Spinal cord (tissue), 10 donors: ENCODE data around the gene NENF. TPM values are rescaled to one million over a fixed set of nuclear protein-coding genes. Genes with fewer than 3 reads are reported as not detected.

ENCODE experiments used
- DNase-seq, 6 donors: peaks; one replicate each; pipeline versions ENCODE4 v3.0.0 to v3.0.0-alpha.2; 2013 to 2015; ENCODE audit warnings: low spot score in 6 of 6, low read depth in 4 of 6
- H3K27ac ChIP-seq: one replicate; pipeline ENCODE4 v1.5.1; 2013; ENCODE audit warnings: low read depth, low read length, control low read depth
- H3K27me3 ChIP-seq: one replicate; pipeline ENCODE4 v1.6.1; 2013; ENCODE audit warnings: low read length; ENCODE audit not compliant: control insufficient read depth, insufficient read depth
- H3K36me3 ChIP-seq: one replicate; pipeline ENCODE4 v1.6.1; 2013; ENCODE audit warnings: low read length; ENCODE audit not compliant: control insufficient read depth, insufficient read depth
- H3K4me1 ChIP-seq: one replicate; pipeline ENCODE4 v1.6.1; 2013; ENCODE audit warnings: low read length; ENCODE audit not compliant: control insufficient read depth, insufficient read depth
- H3K4me3 ChIP-seq: one replicate; pipeline ENCODE4 v1.5.1; 2013; ENCODE audit warnings: low read depth, low read length, control low read depth
- H3K9me3 ChIP-seq: one replicate; pipeline ENCODE4 v1.6.1; 2013; ENCODE audit warnings: low read length; ENCODE audit not compliant: control insufficient read depth, insufficient read depth
- WGBS: methylation state at CpG from one replicate; pipeline ENCODE4 v1.1.5; 2013; ENCODE audit warnings: missing lambda C conversion rate; ENCODE audit not compliant: insufficient coverage; 5-methylcytosine and 5-hydroxymethylcytosine counted together
- polyA plus RNA-seq, 2 donors: library from polyadenylated mRNA; unstranded; fragments of 120-200 nt; gene quantifications; one replicate each; pipeline ENCODE4 v1.2.1, GENCODE V29; 2013; ENCODE audit not compliant: insufficient read length in 2 of 2
- total RNA-seq, 2 donors: library from RNA; depleted of rRNA in 1 of 2; stranded (reverse); fragments of 120-200 nt in 1 of 2; fragments of >200 nt in 1 of 2; gene quantifications; one replicate each; pipeline versions ENCODE4 v1.2.3 to v1.2.4, GENCODE V29; 2013 to 2014
- donor health status: healthy.

NENF gene
- total and polyA plus RNA-seq, 4 donors: 34.3 to 142 (median 67.8) TPM

DNA sequence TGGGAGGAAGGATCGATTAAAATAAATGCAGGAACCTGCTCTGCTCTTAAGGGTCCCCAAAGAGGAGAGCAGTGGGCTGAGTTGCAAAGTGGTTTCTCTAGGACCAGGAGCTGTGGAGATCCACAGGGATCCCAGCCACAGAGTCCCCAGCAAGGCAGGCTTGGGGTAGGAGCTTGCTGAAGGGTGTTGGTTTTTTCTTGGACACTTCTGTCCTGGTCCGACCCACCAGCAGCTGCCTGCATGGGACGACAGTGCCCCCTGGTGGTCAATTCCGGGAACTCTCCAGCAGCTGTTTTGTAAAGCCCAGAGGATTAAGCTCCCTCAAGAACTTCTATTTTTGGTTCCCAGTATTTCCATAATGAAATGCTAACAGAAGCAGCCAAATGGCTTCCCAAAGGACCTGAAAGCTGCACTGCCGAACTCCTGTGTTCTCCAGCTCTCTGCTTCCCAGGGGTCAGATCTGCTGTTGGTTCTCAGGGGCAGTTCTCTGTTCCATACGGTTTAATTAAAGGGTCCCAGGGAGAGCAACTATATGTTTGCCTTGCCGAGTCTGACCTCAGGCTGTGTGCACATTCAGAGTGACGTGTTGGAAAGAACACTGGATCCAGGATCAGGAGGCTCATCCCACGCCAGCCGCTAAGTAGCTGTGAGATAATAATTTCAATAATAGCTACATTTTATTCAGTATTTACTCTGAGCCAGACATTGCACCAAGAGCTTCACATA, 23.2 kb downstream of the NENF start:
- peak in 5 of 6 donors; percentile 51 to 92 (median 73) for DNase-seq
- 23% methylated on average over 7 of the region's 10 CpGs for WGBS
- Histone ChIP-seq H3K4me1 (peaks cover 24% of the 10 kb centered on the region), H3K27ac (no peak overlapping the region), H3K36me3 (peaks cover 2% of the 10 kb centered on the region), H3K4me3 (no peak overlapping the region), H3K27me3 (no peaks in the 10 kb centered on the region), H3K9me3 (no peaks in the 10 kb centered on the region)

DNA sequence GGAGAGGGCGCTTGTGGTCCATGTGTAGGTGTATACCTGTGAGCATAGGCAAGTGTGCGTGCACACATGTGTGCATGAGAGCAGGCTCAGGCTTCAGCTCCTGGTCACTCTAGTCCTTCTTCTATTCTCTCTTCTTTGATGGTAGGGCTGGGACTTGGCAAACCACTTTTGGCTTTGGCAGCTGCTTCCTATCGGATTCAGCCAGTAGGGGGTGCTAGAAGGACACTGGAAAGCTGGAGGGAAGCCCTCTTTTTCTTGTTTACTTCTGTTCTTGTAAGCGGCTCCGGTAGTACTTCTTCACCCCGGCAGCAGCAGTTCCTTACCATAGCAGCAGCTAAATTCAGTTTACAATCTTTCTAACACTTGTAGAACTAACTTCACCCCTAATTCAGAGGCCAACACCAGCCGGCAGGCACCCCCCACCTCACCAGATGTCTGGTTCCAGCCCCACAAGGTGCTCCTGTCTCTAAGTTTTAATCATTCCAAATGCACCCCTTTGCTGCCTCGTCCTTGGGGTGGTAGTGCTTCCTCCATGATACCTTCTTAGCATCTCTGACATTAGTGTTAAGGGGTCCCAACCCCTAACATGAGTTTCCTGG, 25.1 kb downstream of the NENF start:
- no peaks in the 10 kb centered on the region for H3K27me3 ChIP-seq
- H3K4me3 ChIP-seq: no peak overlapping the region
- no peaks in the 10 kb centered on the region for H3K9me3 ChIP-seq
- WGBS: 30% methylated on average over 7 of the region's 8 CpGs
- peak in 3 of 6 donors; percentile 26 to 79 (median 59) for DNase-seq
- H3K36me3 ChIP-seq: peaks cover 2% of the 10 kb centered on the region
- no peak overlapping the region for H3K27ac ChIP-seq
- peaks cover 23% of the 10 kb centered on the region for H3K4me1 ChIP-seq

DNA sequence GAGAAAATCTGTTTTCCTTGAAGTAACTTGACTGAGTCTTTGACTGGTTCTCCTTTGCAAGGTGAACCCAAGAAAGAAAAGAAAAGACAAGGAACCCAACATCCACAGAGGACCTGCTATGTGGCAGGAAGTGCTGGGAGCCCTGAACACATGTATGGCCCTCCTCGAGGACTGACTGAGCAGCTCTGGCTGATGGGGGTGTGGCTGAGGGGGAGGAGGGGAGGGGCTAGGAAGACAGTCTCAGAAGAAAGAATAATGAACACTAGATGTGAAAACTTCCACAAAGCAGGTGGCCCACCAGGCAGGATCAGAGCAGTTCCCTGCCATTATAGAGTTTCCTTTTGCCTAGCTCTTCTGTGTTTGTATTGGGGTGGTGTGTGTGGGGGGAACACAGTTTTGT, 26.1 kb downstream of the NENF start:
- no peaks in the 10 kb centered on the region for H3K27me3 ChIP-seq
- peaks cover 2% of the 10 kb centered on the region for H3K36me3 ChIP-seq
- H3K9me3 ChIP-seq: no peaks in the 10 kb centered on the region
- H3K27ac ChIP-seq: no peak overlapping the region
- no peak for DNase-seq
- no peak overlapping the region for H3K4me3 ChIP-seq
- no CpG with 5 or more reads among the region's 1 CpG for WGBS
- H3K4me1 ChIP-seq: peaks cover 14% of the 10 kb centered on the region

DNA sequence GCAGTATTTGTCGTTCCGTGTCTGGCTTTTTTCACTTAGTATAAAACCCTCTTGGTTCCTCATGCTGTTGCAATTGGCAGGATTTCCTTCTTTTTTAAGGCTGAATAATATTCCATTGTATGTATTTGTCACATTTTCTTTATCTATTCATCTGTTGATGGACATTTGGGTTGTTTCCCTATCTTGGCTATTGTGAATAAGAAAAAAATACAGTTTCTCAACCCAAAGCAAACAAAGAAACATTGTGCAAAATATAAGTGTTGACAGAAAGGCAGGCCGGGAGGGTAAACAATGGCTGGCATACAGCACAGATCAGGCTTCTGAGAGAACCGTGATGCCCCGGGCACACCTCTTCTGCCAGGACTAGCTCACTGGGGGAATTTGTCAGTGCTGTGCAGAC, 26.9 kb downstream of the NENF start:
- Histone ChIP-seq H3K4me1 (peaks cover 13% of the 10 kb centered on the region), H3K36me3 (peaks cover 2% of the 10 kb centered on the region), H3K27ac (no peak overlapping the region), H3K9me3 (no peaks in the 10 kb centered on the region), H3K4me3 (no peak overlapping the region), H3K27me3 (no peaks in the 10 kb centered on the region)
- no peak for DNase-seq
- WGBS: 38% methylated on average over 3 of the region's 5 CpGs

DNA sequence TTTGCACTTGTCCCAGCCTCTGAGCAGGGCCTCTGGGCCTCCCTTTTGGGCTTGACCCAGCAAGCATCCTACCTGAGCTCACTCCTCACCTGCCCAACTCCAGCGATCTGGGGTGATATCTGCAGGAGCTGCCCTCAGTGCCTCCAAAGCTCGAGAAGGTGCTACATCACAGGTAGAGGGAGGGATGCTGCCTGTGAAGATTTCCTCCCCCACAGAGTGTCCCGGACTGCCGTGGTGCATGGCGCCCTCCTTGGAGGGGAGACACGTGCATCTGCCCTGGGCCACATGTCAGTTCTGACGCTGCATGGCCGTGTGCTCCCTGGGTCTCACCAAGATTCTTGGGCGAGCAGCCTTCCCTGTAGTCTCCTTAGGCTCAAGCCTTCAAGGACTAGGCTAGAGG, 27.7 kb downstream of the NENF start:
- Histone ChIP-seq H3K4me1 (peaks cover 13% of the 10 kb centered on the region), H3K36me3 (no peaks in the 10 kb centered on the region), H3K4me3 (no peak overlapping the region), H3K9me3 (no peaks in the 10 kb centered on the region), H3K27me3 (no peaks in the 10 kb centered on the region), H3K27ac (no peak overlapping the region)
- no peak for DNase-seq
- 86% methylated on average over 8 of the region's 9 CpGs for WGBS

DNA sequence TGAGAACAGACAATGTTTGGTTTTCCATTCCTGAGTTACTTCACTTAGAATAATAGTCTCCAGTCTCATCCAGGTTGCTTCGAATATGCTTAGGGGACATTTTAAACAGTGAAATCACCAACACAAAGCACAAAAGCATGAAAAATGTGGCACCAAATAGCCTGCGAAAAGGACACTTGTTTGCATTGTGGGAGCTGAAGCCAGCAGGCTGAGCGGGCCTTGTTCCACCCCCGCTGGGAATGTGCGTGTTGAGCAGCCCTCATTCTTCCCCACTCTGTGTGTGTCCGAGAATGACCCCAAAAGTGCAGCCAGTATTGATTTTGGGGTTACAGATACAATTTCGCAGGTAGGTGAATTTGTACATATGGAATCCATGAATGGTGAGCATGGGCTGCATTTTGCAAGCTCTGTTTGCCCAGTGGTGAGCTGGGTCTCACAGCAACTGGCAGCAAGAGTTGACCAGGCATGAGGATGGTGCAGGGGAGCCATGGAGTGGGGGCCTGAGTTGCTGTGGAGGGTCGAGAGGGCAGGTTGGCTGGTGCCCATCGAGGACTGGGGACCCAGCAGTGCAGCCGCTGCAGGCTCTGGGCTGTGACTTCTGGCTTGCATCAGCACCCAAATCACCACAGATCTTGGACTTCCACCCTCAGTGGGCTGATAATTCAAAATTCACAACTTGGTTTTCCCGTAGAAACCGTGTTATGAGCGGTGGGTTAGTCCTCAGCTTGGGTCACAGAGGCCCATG, 29.4 kb downstream of the NENF start:
- peaks cover 7% of the 10 kb centered on the region for H3K4me1 ChIP-seq
- DNase-seq: no peak
- H3K27me3 ChIP-seq: no peaks in the 10 kb centered on the region
- no peak overlapping the region for H3K4me3 ChIP-seq
- no peaks in the 10 kb centered on the region for H3K9me3 ChIP-seq
- H3K36me3 ChIP-seq: no peaks in the 10 kb centered on the region
- 61% methylated on average over 9 of the region's 13 CpGs for WGBS
- no peak overlapping the region for H3K27ac ChIP-seq

DNA sequence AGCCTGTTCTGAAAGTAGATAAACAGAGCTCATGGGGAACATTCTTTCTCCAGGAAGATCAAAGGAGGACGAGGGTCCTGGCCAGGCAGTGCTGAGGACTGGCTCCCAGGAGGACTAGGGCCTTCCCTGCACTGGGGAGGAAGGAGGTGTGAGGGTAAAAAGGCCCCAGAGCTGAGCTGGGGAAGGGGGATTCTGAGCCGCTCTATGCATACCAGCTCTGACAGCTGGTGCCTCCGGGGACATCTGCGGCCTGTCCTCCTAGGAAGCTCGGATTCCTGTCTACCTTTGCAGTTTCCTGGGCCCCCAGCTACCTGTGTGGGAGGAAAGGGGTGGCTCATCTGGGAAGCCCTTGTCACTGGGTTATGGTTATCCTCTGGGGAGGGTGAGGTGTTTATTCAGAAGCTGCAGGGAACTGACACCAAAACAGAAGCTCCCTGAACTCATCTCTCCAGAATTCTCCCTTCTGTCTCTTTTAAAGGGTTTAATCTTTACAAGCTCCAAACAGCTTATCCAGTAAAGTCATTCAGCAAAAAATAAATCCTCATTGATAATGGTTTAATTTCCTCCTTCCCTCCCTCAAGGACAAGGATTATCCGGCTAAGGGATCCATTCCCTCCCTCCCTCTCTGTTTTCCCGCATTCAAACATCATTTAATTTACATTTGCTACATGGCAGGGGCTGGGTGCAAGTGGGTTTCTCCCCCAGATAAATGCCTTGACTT, 31.0 kb downstream of the NENF start:
- peaks cover 7% of the 10 kb centered on the region for H3K4me1 ChIP-seq
- DNase-seq: no peak
- H3K9me3 ChIP-seq: no peaks in the 10 kb centered on the region
- H3K27ac ChIP-seq: no peak overlapping the region
- H3K4me3 ChIP-seq: no peak overlapping the region
- H3K27me3 ChIP-seq: no peaks in the 10 kb centered on the region
- 66% methylated on average over 5 of the region's 7 CpGs for WGBS
- no peaks in the 10 kb centered on the region for H3K36me3 ChIP-seq

DNA sequence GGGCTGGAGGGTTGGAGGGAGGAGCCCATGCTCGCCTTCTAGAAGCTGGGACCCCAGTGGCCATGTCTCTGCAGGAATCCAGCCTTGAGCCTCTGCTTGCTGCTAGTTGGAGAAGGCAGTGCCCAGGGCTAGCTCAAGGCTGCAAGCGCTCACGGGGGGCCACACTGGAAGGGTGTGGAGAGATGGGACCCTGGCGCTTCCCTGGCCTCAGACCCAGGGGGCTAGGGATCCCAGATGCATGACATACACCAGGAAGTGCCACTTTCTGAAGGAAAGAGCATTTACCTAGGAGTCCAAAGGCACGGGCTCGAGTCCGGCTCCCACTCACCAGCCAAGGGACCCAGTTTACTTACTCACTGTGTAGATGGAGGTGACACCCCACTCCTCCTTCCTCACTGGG, 32.6 kb downstream of the NENF start:
- Histone ChIP-seq H3K9me3 (no peaks in the 10 kb centered on the region), H3K27ac (no peak overlapping the region), H3K4me1 (peaks cover 14% of the 10 kb centered on the region), H3K36me3 (no peaks in the 10 kb centered on the region), H3K4me3 (no peak overlapping the region), H3K27me3 (no peaks in the 10 kb centered on the region)
- 95% methylated on average over 4 of the region's 7 CpGs for WGBS
- DNase-seq: no peak

DNA sequence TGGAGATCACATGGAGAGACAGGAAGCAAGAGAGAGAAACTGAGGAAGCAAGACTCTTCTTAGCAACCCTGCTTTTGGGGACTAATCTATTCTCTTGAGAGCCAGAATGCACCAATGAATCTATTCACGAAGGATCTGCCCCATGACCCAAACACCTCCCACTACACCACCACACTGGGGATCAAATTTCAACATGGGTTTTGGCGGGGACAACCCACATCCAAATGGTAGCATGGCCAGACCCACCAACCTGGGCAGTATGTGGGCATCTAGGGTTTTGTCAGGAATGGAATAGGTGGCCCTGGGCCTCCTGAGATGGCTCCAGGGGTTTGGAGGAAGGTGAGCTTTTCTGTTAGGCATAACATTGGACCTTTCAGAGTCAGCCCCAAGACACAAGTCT, 33.7 kb downstream of the NENF start:
- H3K27ac ChIP-seq: no peak overlapping the region
- no peaks in the 10 kb centered on the region for H3K36me3 ChIP-seq
- no peaks in the 10 kb centered on the region for H3K27me3 ChIP-seq
- no peaks in the 10 kb centered on the region for H3K9me3 ChIP-seq
- WGBS: no CpG with 5 or more reads among the region's 2 CpGs
- DNase-seq: no peak
- H3K4me3 ChIP-seq: no peak overlapping the region
- peaks cover 15% of the 10 kb centered on the region for H3K4me1 ChIP-seq
